NB4 (cell line): Measurements from ENCODE around the gene CD86.

Source experiments
- DNase-seq: peaks from one replicate; pipeline ENCODE4 v3.0.0; 2010; ENCODE audit warnings: low read depth
- H3K4me3 ChIP-seq: one replicate; pipeline ENCODE4 v1.5.1; 2011; ENCODE audit warnings: mild to moderate bottlenecking, low read depth, low read length, moderate library complexity
- MYC ChIP-seq: IDR thresholded peaks from 2 replicates; pipeline ENCODE4 v1.6.1; 2011; ENCODE audit warnings: low read depth, low read length
- POLR2A ChIP-seq: IDR thresholded peaks from 2 replicates; pipeline ENCODE4 v1.6.1; 2011; ENCODE audit warnings: mild to moderate bottlenecking; ENCODE audit not compliant: insufficient read length; ENCODE audit errors: extremely low read depth
- TF ChIP-seq, protein P1 (sequence below): IDR thresholded peaks from 2 replicates; pipeline ENCODE4 v1.6.1; 2011; ENCODE audit warnings: low read depth, low read length
- TF ChIP-seq, protein P2 (sequence below): IDR thresholded peaks from one replicate; pipeline ENCODE4 v1.5.1; 2012; ENCODE audit warnings: low read depth, low read length

CD86 gene

GRCh38 chr3:122169911-122170310 lies 114.7 kb downstream of the CD86 start:
- no peak overlapping the region for H3K4me3 ChIP-seq
- no peak for DNase-seq
- TF ChIP-seq, protein P1, sequence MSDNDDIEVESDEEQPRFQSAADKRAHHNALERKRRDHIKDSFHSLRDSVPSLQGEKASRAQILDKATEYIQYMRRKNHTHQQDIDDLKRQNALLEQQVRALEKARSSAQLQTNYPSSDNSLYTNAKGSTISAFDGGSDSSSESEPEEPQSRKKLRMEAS: no peak
- no peak for TF ChIP-seq POLR2A
- TF ChIP-seq, protein P2, sequence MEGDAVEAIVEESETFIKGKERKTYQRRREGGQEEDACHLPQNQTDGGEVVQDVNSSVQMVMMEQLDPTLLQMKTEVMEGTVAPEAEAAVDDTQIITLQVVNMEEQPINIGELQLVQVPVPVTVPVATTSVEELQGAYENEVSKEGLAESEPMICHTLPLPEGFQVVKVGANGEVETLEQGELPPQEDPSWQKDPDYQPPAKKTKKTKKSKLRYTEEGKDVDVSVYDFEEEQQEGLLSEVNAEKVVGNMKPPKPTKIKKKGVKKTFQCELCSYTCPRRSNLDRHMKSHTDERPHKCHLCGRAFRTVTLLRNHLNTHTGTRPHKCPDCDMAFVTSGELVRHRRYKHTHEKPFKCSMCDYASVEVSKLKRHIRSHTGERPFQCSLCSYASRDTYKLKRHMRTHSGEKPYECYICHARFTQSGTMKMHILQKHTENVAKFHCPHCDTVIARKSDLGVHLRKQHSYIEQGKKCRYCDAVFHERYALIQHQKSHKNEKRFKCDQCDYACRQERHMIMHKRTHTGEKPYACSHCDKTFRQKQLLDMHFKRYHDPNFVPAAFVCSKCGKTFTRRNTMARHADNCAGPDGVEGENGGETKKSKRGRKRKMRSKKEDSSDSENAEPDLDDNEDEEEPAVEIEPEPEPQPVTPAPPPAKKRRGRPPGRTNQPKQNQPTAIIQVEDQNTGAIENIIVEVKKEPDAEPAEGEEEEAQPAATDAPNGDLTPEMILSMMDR: no peak
- TF ChIP-seq MYC: no peak
